ENCODE data around the gene S100A10. TPM values are rescaled to one million over a fixed set of nuclear protein-coding genes. Genes with fewer than 3 reads are reported as not detected.
A peak's percentile ranks its signal among the peaks of the same experiment; 100 is the strongest.

Gene S100A10
- total RNA-seq, 2 experiments from 2014 or later = 208 to 220 TPM

- Mint-ChIP-seq H3K9me3 (no peaks in the 10 kb centered on the region), H3K27me3 (peaks cover 1% of the 10 kb centered on the region), H3K27ac (no peak overlapping the region), H3K36me3 (ENCODE audit: low read depth) (no peaks in the 10 kb centered on the region), H3K4me3 (no peak overlapping the region), H3K4me1 (ENCODE audit: low read depth) (peaks cover 11% of the 10 kb centered on the region)
- ATAC-seq (no peak), DNase-seq (no peak)
- intact Hi-C loops (cut with micrococcal nuclease) = no loop called here
- no peak for TF ChIP-seq CTCF (IDR thresholded peaks at IDR 0.05)
- ChIA-PET CTCF (interaction anchor here (0.7 to 13.1 kb wide), 15 partner anchors 10 to 98 kb away, joined by 3 to 287 read pairs (median 6); partner anchors contain the start of genes S100A10 and THEM4), POLR2A (interaction anchor here (1.3 kb wide), 1 partner anchor 9 kb away, joined by 7 read pairs; no protein-coding TSS in a partner anchor)
These were observed 57.6 kb downstream of the S100A10 start for GRCh38 chr1:151935894-151936602.

DNA sequence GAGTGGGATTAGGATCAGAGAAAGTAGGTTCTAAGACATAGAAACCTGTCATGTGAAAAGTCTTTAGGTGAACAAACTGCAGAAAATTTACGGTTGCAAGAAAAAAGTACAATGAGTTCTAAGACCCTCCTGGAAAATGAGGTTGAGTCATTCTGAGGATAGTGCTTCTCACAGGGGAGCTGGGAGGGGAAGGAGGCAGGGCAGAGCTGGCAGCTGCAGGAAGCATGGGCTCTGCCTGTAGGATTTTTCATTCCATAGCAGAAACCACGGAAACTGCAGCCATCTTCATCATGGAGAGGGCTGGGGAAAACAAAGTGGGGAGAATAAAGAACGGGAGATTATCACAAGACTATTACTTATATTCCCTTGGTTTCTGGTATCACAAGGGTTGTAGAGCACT lies 58.5 kb downstream of the S100A10 start:
- Mint-ChIP-seq H3K4me1 (ENCODE audit: low read depth) (peaks cover 2% of the 10 kb centered on the region), H3K4me3 (no peak overlapping the region), H3K36me3 (ENCODE audit: low read depth) (no peaks in the 10 kb centered on the region), H3K27ac (no peak overlapping the region), H3K27me3 (peaks cover 1% of the 10 kb centered on the region), H3K9me3 (no peaks in the 10 kb centered on the region)
- ATAC-seq (no peak), DNase-seq (no peak)
- TF ChIP-seq CTCF (IDR thresholded peaks at IDR 0.05) = no peak
- intact Hi-C loops (cut with micrococcal nuclease) = no loop called here
- ChIA-PET CTCF (interaction anchor here (0.7 to 13.1 kb wide), 18 partner anchors 11 to 99 kb away, joined by 3 to 287 read pairs (median 6); partner anchors contain the start of gene S100A10), POLR2A (interaction anchor here (0.9 kb wide), 1 partner anchor 67 kb away, joined by 3 read pairs; no protein-coding TSS in a partner anchor)

GRCh38 chr1:151934048-151934493 lies 59.6 kb downstream of the S100A10 start:
- intact Hi-C loops (cut with micrococcal nuclease) = loop anchor here (5.0 kb wide), 1 partner anchor 63 kb away; no protein-coding TSS in a partner anchor
- DNase-seq (peak; percentile 48), ATAC-seq (peak; percentile 87)
- Mint-ChIP-seq H3K36me3 (ENCODE audit: low read depth) (no peaks in the 10 kb centered on the region), H3K27ac (no peak overlapping the region), H3K9me3 (no peaks in the 10 kb centered on the region), H3K4me3 (no peak overlapping the region), H3K27me3 (peaks cover 1% of the 10 kb centered on the region), H3K4me1 (ENCODE audit: low read depth) (peaks cover 2% of the 10 kb centered on the region)
- peak; percentile 90 for TF ChIP-seq CTCF (IDR thresholded peaks at IDR 0.05)
- CTCF ChIA-PET = interaction anchor here (0.6 to 13.1 kb wide), 31 partner anchors 9 to 299 kb away, joined by 3 to 287 read pairs (median 4); partner anchors contain the start of gene S100A10
- POLR2A ChIA-PET = interaction anchor here (0.7 to 0.9 kb wide), 3 partner anchors 27 to 68 kb away, joined by 3 read pairs; no protein-coding TSS in a partner anchor

Other genes with a start within 250 kb of the S100A10 start
- 100 to 1,000 TPM; 121 to 141 TPM for gene MRPL9, start 230.4 kb downstream of the S100A10 start, total RNA-seq
- gene TDRKH, start 203.4 kb downstream of the S100A10 start, total RNA-seq = 10 to 100 TPM in 1 of 2 experiments, 1 to 10 TPM in 1; 9.7 to 10.5 TPM
- not detected for gene LINGO4, start 188.4 kb downstream of the S100A10 start, total RNA-seq
- gene RORC, start 162.1 kb downstream of the S100A10 start, total RNA-seq = 1 to 10 TPM; 1.3 to 1.5 TPM
- 1 to 10 TPM; 1.3 to 1.6 TPM for gene C2CD4D, start 154.0 kb downstream of the S100A10 start, total RNA-seq
- gene THEM5, start 140.1 kb downstream of the S100A10 start, total RNA-seq = not detected
- gene THEM4, start 84.3 kb downstream of the S100A10 start, total RNA-seq = 10 to 100 TPM; 19.9 to 22.0 TPM
- 100 to 1,000 TPM; 131 to 144 TPM for gene S100A11, start 43.1 kb upstream of the S100A10 start, total RNA-seq
- gene TCHHL1, start 95.2 kb upstream of the S100A10 start, total RNA-seq = not detected
- gene TCHH, start 121.6 kb upstream of the S100A10 start, total RNA-seq = not detected
- not detected for gene RPTN, start 165.4 kb upstream of the S100A10 start, total RNA-seq
- gene HRNR, start 230.3 kb upstream of the S100A10 start, total RNA-seq = not detected

Data from activated CD8-positive, alpha-beta T cell treated with anti-CD3 and anti-CD28 coated beads for 36 hours (primary cell).